Uterus (tissue), 4 donors: ENCODE results near the gene SPECC1. TPM values are rescaled to one million over a fixed set of nuclear protein-coding genes. Genes with fewer than 3 reads are reported as not detected.

Experiments used
- DNase-seq, 2 donors: peaks; one replicate each; pipeline ENCODE4 v3.0.0-alpha.2; 2019 to 2020
- H3K27ac ChIP-seq, 2 donors: fragments of 200-600 bp; sonication (generic); 1 replicate in 1 of 2; 2 replicates in 1 of 2; pipeline ENCODE4 v1.5.1; 2016 to 2018
- H3K27me3 ChIP-seq, 2 donors: fragments of 200-600 bp; sonication (generic); one replicate each; pipeline ENCODE4 v1.5.1; 2018 to 2019; ENCODE audit warnings: control low read depth in 1 of 2
- H3K36me3 ChIP-seq, 2 donors: fragments of 200-600 bp; sonication (generic); one replicate each; pipeline ENCODE4 v1.5.1; 2019; ENCODE audit warnings: control low read depth in 1 of 2
- H3K4me1 ChIP-seq, 2 donors: fragments of 200-600 bp; sonication (generic); one replicate each; pipeline ENCODE4 v1.5.1; 2018 to 2019; ENCODE audit warnings: control low read depth in 1 of 2
- H3K4me3 ChIP-seq, 2 donors: fragments of 200-600 bp; sonication (generic); 1 replicate in 1 of 2; 2 replicates in 1 of 2; pipeline ENCODE4 v1.5.1; 2018 to 2019; ENCODE audit warnings: mild to moderate bottlenecking in 1 of 2
- H3K9me3 ChIP-seq, 2 donors: fragments of 200-600 bp; sonication (generic); one replicate each; pipeline ENCODE4 v1.5.1; 2019; ENCODE audit warnings: control low read depth in 1 of 2
- POLR2A ChIP-seq, 2 donors: fragments of 450-650 bp; IDR thresholded peaks; one replicate each; pipeline ENCODE4 v1.6.1; 2016; ENCODE audit warnings: antibody characterized with exemption in 2 of 2, mild to moderate bottlenecking in 1 of 2, moderate library complexity in 1 of 2
- intact Hi-C: fragments of 100-400 bp; cut with DNase I; formaldehyde crosslinking; loops from one replicate; pipeline ENCODE4 v1.15.1; 2023; ENCODE audit warnings: low total_unique reads
- total RNA-seq, 4 donors: library from RNA; depleted of rRNA in 3 of 4; stranded (reverse); fragments of >200 nt in 3 of 4; gene quantifications; one replicate each; pipeline versions ENCODE4 v1.1.0 to v1.2.4, GENCODE V29; 2014 to 2023
- TF ChIP-seq, protein P1 (sequence below), 4 experiments: fragments of 200-600 bp in 2 of 4; fragments of 450-650 bp in 2 of 4; sonication (generic) in 2 of 4; IDR thresholded peaks; one replicate each; pipeline ENCODE4 v1.5.1; 2016 to 2019; ENCODE audit warnings: antibody characterized with exemption in 4 of 4, mild to moderate bottlenecking in 2 of 4, moderate library complexity in 1 of 4
- donor health status: DM: yes; HTN: yes; CAD: no.

SPECC1 gene
- total RNA-seq, 4 donors from 2014 or later, result 22.6 to 63.0 (median 44.0) TPM

DNA sequence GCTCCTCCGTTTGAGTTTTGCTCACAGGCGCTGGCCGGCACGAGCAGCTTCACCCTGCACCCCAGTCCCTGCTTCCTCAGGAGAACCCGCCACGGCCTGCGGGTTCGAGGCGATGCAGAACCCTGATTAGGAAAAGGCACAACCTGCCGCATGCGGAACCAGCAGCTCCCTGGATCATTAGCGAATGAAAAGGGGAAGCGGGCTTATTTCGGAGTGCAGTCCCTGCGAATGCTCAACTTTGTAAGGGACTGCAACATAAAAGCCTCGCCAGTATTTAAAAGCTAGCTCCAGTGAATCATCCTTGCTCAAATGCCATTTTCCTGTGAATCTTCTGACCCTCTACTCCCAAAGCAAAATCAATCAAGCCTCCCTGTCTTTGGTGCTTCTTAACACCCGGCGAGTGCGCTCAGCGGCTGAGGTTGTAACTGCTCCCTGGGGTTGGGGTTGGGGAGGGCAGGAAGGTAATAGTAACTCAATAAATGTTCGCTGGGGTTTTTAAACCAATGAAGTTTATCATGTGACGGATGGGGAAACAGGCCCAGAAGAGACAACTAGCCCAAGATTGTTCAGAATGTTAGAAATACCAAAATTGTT, 30.9 kb upstream of the SPECC1 start:
- Histone ChIP-seq H3K4me3 (peak overlapping the region; percentile 79 to 99), H3K27ac (peak overlapping the region; percentile 89 to 95), H3K36me3 (no peaks in the 10 kb centered on the region), H3K4me1 (no peaks in the 10 kb centered on the region), H3K9me3 (no peaks in the 10 kb centered on the region), H3K27me3 (no peaks in the 10 kb centered on the region)
- DNase-seq, result no peak
- no peak for TF ChIP-seq POLR2A (IDR thresholded peaks at IDR 0.05)
- TF ChIP-seq, protein P1, sequence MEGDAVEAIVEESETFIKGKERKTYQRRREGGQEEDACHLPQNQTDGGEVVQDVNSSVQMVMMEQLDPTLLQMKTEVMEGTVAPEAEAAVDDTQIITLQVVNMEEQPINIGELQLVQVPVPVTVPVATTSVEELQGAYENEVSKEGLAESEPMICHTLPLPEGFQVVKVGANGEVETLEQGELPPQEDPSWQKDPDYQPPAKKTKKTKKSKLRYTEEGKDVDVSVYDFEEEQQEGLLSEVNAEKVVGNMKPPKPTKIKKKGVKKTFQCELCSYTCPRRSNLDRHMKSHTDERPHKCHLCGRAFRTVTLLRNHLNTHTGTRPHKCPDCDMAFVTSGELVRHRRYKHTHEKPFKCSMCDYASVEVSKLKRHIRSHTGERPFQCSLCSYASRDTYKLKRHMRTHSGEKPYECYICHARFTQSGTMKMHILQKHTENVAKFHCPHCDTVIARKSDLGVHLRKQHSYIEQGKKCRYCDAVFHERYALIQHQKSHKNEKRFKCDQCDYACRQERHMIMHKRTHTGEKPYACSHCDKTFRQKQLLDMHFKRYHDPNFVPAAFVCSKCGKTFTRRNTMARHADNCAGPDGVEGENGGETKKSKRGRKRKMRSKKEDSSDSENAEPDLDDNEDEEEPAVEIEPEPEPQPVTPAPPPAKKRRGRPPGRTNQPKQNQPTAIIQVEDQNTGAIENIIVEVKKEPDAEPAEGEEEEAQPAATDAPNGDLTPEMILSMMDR (IDR thresholded peaks at IDR 0.05), result no peak
- intact Hi-C loops, result no loop called here

GRCh38 chr17:19978805-19979211, 30.4 kb upstream of the SPECC1 start:
- no peak for DNase-seq
- Histone ChIP-seq H3K27ac (peak overlapping the region in 1 of 2 donors; percentile 95), H3K4me1 (no peaks in the 10 kb centered on the region), H3K4me3 (no peak overlapping the region), H3K36me3 (no peaks in the 10 kb centered on the region), H3K9me3 (no peaks in the 10 kb centered on the region), H3K27me3 (no peaks in the 10 kb centered on the region)
- TF ChIP-seq, protein P1 (IDR thresholded peaks at IDR 0.05), result no peak
- TF ChIP-seq POLR2A (IDR thresholded peaks at IDR 0.05), result no peak
- intact Hi-C loops, result no loop called here

- Histone ChIP-seq H3K4me3 (peak overlapping the region in 1 of 2 donors; percentile 4), H3K27me3 (no peaks in the 10 kb centered on the region), H3K9me3 (no peaks in the 10 kb centered on the region), H3K27ac (no peak overlapping the region), H3K36me3 (no peaks in the 10 kb centered on the region), H3K4me1 (no peaks in the 10 kb centered on the region)
- TF ChIP-seq POLR2A (IDR thresholded peaks at IDR 0.05), result no peak
- TF ChIP-seq, protein P1 (IDR thresholded peaks at IDR 0.05), result no peak
- intact Hi-C loops, result no loop called here
- no peak for DNase-seq
Measured at GRCh38 chr17:19979917-19980770, 29.0 kb upstream of the SPECC1 start.

DNA sequence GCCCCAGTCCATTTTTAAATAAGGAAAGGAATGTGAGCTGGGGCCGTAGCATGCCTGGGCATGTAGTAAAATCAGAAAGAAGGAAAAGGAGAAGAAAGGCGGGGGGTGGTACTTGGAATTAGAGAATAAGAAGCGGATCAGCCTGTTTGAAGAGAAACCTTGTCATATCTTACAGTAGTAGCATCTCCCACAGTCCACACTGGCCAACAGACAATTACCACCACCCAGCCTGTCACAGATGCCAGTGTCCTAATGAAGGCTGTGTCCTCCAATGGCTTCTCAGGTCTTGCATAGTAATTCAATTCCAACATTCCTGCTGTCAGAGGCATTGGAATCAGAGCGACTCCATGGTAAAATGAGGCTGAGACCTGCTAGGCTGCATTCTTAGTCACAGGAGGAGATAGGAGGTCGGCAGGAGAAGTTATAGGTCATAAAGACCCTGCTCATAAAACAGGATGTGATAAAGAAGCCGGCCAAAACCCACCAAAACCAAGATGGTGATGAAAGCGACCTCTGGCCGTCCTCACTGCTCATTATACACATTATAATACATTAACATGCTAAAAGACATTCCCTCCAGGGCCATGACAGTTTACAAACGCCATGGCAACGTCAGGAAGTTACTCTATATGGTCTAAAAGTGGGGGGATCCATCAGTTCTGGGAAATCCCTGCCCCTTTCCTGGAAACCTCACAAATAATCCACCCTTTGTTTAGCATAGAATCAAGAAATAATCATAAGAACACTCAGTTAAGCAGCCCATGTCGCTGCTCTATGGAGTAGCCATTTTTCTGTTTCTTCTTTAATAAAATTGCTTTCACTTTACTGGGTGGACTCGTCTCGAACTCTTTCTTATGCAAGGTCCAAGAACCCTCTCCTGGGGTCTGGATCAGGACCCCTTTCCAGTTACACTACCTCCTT, 22.0 kb upstream of the SPECC1 start:
- intact Hi-C loops, result no loop called here
- Histone ChIP-seq H3K4me1 (no peaks in the 10 kb centered on the region), H3K4me3 (no peak overlapping the region), H3K36me3 (no peaks in the 10 kb centered on the region), H3K9me3 (no peaks in the 10 kb centered on the region), H3K27me3 (no peaks in the 10 kb centered on the region), H3K27ac (no peak overlapping the region)
- TF ChIP-seq, protein P1 (IDR thresholded peaks at IDR 0.05), result no peak
- TF ChIP-seq POLR2A (IDR thresholded peaks at IDR 0.05), result no peak
- no peak for DNase-seq
